ENCODE results near the gene RYR1.

DNA sequence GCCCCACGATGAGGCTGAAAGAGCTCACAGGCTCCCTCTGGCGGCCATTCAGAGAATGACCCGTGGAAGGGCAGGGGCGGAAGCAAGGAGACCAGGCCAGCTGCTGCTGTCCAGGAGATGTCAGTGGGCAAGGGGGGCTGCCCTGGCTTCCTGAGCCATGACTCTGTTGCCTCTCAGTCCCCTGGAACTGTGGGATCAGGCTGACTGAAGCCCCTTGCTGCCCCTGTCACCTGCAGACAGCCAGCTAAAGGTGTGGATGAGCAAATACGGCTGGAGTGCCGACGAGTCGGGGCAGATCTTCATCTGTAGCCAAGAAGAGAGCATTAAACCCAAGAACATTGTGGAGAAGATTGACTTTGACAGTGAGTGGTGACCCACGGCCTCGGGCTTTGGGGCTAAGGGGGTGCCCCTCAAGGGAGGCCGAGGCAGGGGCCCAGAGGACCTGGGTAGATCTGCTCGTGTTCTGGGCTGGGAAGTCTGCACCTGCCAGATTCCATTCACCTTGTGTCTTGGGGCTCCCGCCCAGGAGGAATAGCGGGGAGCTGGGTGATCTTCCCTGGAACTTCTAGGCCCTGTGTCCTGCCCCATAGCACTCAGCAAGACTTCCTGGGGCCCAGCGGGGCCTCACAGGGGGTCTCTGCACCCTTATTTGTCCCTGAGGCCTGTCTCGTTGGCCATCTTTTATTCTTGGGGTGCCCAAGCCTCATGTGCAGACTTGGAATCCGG, 201.4 kb downstream of the RYR1 start:
- TF ChIP-seq EZH2 (IDR thresholded peaks at IDR 0.05; ENCODE audit: low read length, unreplicated experiment): no peak
- peak; percentile 78 for TF ChIP-seq CTCF (conservative IDR thresholded peaks at IDR 0.05; ENCODE audit: low read depth, low read length)
- TF ChIP-seq EZH2phosphoT487 (IDR thresholded peaks at IDR 0.05; ENCODE audit: borderline replicate concordance, low read length): no peak

Measured in PC-3 (cell line).